Parathyroid adenoma (tissue), 2 donors: ENCODE results near the gene PARVA.

ENCODE experiments used
- H2AFZ ChIP-seq: fragments of 300-600 bp; sonication (generic); one replicate; pipeline ENCODE4 v1.7.0; 2017; ENCODE audit warnings: antibody characterized with exemption, mild to moderate bottlenecking
- H3K27ac ChIP-seq: fragments of 300-600 bp; sonication (generic); one replicate; pipeline ENCODE4 v1.7.0; 2017
- H3K27me3 ChIP-seq: fragments of 300-600 bp; sonication (generic); one replicate; pipeline ENCODE4 v1.7.0; 2017; ENCODE audit warnings: low read length; ENCODE audit not compliant: control insufficient read depth, insufficient read depth
- H3K36me3 ChIP-seq: fragments of 300-600 bp; sonication (generic); one replicate; pipeline ENCODE4 v1.7.0; 2017; ENCODE audit warnings: low read length; ENCODE audit not compliant: control insufficient read depth, insufficient read depth
- H3K4me1 ChIP-seq: fragments of 300-600 bp; sonication (generic); one replicate; pipeline ENCODE4 v1.7.0; 2017; ENCODE audit warnings: control low read depth
- H3K4me2 ChIP-seq: fragments of 300-600 bp; sonication (generic); one replicate; pipeline ENCODE4 v1.7.0; 2017; ENCODE audit warnings: low read length
- H3K4me3 ChIP-seq: fragments of 300-600 bp; sonication (generic); one replicate; pipeline ENCODE4 v1.7.0; 2017; ENCODE audit warnings: low read depth, low read length
- H3K79me2 ChIP-seq: fragments of 300-600 bp; sonication (generic); one replicate; pipeline ENCODE4 v1.7.0; 2017; ENCODE audit warnings: control low read depth
- H3K9ac ChIP-seq: fragments of 300-600 bp; sonication (generic); one replicate; pipeline ENCODE4 v1.7.0; 2017; ENCODE audit warnings: mild to moderate bottlenecking
- H3K9me3 ChIP-seq: fragments of 300-600 bp; sonication (generic); one replicate; pipeline ENCODE4 v1.7.0; 2017; ENCODE audit warnings: low read length; ENCODE audit not compliant: control insufficient read depth
- TF ChIP-seq, protein P1 (sequence below): fragments of 300-600 bp; sonication (generic); IDR thresholded peaks from one replicate; pipeline ENCODE4 v1.7.0; 2017; ENCODE audit warnings: antibody characterized with exemption, mild to moderate bottlenecking
- donor health status: primary hyperparathyroidism.

Gene PARVA

DNA sequence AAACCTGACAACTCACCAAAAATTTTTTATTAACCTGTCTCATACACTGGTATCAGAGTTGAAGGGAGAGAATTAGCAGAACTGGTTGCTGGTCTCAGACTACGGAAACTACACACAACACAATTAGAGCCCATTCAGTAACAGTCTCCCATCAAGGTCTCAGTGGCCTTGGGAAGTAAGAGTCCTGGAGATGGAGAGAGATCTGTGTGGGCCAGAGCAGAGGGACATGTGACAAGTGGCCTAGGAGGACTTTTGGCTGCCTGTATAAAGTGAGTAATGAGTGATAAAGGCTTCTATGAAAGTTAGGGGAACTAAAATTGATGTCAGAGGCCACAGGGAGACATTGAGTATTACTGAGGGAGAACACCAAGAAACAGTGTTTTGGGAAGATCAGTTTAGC, 58.9 kb downstream of the PARVA start:
- peaks cover 2% of the 10 kb centered on the region for H3K4me1 ChIP-seq
- H2AFZ ChIP-seq: no peak overlapping the region
- H3K4me2 ChIP-seq: no peak overlapping the region
- TF ChIP-seq, protein P1, sequence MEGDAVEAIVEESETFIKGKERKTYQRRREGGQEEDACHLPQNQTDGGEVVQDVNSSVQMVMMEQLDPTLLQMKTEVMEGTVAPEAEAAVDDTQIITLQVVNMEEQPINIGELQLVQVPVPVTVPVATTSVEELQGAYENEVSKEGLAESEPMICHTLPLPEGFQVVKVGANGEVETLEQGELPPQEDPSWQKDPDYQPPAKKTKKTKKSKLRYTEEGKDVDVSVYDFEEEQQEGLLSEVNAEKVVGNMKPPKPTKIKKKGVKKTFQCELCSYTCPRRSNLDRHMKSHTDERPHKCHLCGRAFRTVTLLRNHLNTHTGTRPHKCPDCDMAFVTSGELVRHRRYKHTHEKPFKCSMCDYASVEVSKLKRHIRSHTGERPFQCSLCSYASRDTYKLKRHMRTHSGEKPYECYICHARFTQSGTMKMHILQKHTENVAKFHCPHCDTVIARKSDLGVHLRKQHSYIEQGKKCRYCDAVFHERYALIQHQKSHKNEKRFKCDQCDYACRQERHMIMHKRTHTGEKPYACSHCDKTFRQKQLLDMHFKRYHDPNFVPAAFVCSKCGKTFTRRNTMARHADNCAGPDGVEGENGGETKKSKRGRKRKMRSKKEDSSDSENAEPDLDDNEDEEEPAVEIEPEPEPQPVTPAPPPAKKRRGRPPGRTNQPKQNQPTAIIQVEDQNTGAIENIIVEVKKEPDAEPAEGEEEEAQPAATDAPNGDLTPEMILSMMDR: no peak
- H3K27ac ChIP-seq: no peak overlapping the region
- no peak overlapping the region for H3K9ac ChIP-seq
- H3K36me3 ChIP-seq: no peaks in the 10 kb centered on the region
- peaks cover 2% of the 10 kb centered on the region for H3K79me2 ChIP-seq
- no peaks in the 10 kb centered on the region for H3K27me3 ChIP-seq
- no peak overlapping the region for H3K4me3 ChIP-seq
- H3K9me3 ChIP-seq: no peaks in the 10 kb centered on the region

GRCh38 chr11:12438291-12438690, 60.9 kb downstream of the PARVA start:
- H3K36me3 ChIP-seq: no peaks in the 10 kb centered on the region
- no peak overlapping the region for H3K27ac ChIP-seq

GRCh38 chr11:12439615-12440014, 62.2 kb downstream of the PARVA start:
- H3K4me2 ChIP-seq: no peak overlapping the region
- TF ChIP-seq, protein P1: no peak
- H2AFZ ChIP-seq: no peak overlapping the region
- H3K4me1 ChIP-seq: no peaks in the 10 kb centered on the region
- H3K27ac ChIP-seq: no peak overlapping the region
- no peak overlapping the region for H3K9ac ChIP-seq
- H3K79me2 ChIP-seq: peaks cover 2% of the 10 kb centered on the region
- H3K27me3 ChIP-seq: no peaks in the 10 kb centered on the region
- H3K4me3 ChIP-seq: no peak overlapping the region
- no peaks in the 10 kb centered on the region for H3K36me3 ChIP-seq
- H3K9me3 ChIP-seq: no peaks in the 10 kb centered on the region

More at GRCh38 chr11:12438291-12438690, 60.9 kb downstream of the PARVA start:
- Histone ChIP-seq H3K79me2 (peaks cover 2% of the 10 kb centered on the region), H3K27me3 (no peaks in the 10 kb centered on the region), H3K4me3 (no peak overlapping the region), H3K4me2 (no peak overlapping the region), H3K4me1 (no peaks in the 10 kb centered on the region), H2AFZ (no peak overlapping the region), H3K9me3 (no peaks in the 10 kb centered on the region), H3K9ac (no peak overlapping the region)
- TF ChIP-seq, protein P1: no peak

- no peak overlapping the region for H3K4me2 ChIP-seq
- no peaks in the 10 kb centered on the region for H3K36me3 ChIP-seq
- TF ChIP-seq, protein P1: no peak
- no peak overlapping the region for H3K4me3 ChIP-seq
- no peak overlapping the region for H3K27ac ChIP-seq
- no peaks in the 10 kb centered on the region for H3K27me3 ChIP-seq
- H3K4me1 ChIP-seq: no peaks in the 10 kb centered on the region
- H3K9me3 ChIP-seq: no peaks in the 10 kb centered on the region
- no peak overlapping the region for H2AFZ ChIP-seq
- H3K9ac ChIP-seq: no peak overlapping the region
- H3K79me2 ChIP-seq: peaks cover 2% of the 10 kb centered on the region
Measured at GRCh38 chr11:12440565-12440964, 63.2 kb downstream of the PARVA start.

DNA sequence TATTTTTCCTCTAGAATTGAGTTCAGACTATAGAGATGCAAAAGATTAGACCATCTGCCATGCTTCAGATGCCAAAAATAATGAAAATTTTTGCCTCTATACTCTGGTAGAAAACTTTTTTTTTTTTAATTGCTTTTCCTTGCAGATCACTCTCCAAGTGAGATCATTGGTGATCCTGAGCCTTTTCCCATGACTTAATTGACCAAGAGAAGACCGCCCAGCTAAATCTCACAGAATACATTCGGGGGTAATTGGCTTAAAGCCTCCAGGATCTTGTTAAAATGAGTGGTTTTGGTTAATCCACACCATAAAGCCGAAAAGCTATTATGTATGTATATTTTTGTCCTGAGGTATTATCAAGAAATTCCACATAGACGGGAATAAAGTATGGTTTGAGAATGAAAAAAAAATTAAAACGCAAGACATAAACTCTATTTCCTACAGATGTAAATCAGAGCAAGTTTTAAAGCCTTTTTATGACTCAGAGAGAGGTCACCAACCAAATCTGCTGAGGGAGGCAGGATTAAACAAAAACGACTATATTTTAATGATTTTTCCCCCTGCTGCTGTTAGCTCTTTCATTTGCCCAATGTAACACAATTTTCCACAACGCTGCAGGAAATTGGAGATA, 64.0 kb downstream of the PARVA start:
- peaks cover 2% of the 10 kb centered on the region for H3K79me2 ChIP-seq
- no peaks in the 10 kb centered on the region for H3K9me3 ChIP-seq
- no peak overlapping the region for H3K27ac ChIP-seq
- no peak overlapping the region for H3K9ac ChIP-seq
- H3K4me2 ChIP-seq: no peak overlapping the region
- no peaks in the 10 kb centered on the region for H3K27me3 ChIP-seq
- H2AFZ ChIP-seq: no peak overlapping the region
- no peaks in the 10 kb centered on the region for H3K4me1 ChIP-seq
- H3K36me3 ChIP-seq: no peaks in the 10 kb centered on the region
- H3K4me3 ChIP-seq: no peak overlapping the region
- TF ChIP-seq, protein P1: no peak
